ENCODE results near the gene TMED1.

DNA sequence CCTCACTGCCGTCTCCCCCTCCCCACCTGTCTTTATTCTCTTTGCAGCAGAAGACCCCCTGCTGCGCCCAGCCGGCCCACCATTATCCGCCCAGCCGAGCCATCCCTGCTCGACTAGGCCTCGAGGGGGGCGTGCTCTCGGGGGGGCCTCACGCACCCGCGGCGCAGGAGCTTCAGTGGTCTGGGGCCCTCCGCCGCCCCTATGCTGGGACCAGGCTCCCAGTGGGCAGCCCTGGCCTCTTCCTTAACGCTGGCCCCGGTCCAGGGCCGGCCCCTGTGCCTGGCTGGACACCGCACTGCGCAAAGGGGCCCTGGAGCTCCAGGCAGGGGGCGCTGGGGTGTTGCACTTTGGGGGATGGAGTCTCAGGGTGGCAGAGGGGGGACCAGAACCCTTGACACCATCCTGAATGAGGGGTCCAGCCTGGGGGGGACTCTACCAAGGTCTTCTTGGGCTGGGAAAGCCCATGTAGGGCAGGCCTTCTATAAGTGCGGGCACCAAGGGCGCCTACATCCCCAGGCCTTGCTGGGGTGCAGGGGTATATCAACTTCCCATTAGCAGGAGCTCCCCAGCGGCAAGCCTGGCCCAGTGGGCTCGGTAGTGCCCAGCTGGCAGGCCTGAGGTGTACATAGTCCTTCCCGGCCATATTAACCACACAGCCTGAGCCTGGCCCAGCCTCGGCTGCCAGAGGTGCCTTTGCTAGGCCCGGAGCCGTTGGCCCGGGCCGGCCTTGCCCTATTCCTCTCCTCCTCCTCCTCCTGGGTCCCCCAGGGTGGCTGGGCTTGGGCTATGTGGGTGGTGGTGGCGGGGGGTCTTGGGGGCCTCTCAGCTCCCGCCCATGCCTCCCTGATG, 4.9 kb downstream of the TMED1 start:
- TF ChIP-seq EZH2 (IDR thresholded peaks at IDR 0.05; ENCODE audit: borderline replicate concordance, low read length), result no peak
- TF ChIP-seq, protein P1, sequence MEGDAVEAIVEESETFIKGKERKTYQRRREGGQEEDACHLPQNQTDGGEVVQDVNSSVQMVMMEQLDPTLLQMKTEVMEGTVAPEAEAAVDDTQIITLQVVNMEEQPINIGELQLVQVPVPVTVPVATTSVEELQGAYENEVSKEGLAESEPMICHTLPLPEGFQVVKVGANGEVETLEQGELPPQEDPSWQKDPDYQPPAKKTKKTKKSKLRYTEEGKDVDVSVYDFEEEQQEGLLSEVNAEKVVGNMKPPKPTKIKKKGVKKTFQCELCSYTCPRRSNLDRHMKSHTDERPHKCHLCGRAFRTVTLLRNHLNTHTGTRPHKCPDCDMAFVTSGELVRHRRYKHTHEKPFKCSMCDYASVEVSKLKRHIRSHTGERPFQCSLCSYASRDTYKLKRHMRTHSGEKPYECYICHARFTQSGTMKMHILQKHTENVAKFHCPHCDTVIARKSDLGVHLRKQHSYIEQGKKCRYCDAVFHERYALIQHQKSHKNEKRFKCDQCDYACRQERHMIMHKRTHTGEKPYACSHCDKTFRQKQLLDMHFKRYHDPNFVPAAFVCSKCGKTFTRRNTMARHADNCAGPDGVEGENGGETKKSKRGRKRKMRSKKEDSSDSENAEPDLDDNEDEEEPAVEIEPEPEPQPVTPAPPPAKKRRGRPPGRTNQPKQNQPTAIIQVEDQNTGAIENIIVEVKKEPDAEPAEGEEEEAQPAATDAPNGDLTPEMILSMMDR (IDR thresholded peaks at IDR 0.05; ENCODE audit: low read length), result no peak

All from OCI-LY1 (cell line).